ENCODE measurements around the gene RCSD1. TPM values are rescaled to one million over a fixed set of nuclear protein-coding genes. Genes with fewer than 3 reads are reported as not detected.

The RCSD1 gene
- total RNA-seq, 2 donors from 2014 or later: 14.1 to 15.2 TPM

DNA sequence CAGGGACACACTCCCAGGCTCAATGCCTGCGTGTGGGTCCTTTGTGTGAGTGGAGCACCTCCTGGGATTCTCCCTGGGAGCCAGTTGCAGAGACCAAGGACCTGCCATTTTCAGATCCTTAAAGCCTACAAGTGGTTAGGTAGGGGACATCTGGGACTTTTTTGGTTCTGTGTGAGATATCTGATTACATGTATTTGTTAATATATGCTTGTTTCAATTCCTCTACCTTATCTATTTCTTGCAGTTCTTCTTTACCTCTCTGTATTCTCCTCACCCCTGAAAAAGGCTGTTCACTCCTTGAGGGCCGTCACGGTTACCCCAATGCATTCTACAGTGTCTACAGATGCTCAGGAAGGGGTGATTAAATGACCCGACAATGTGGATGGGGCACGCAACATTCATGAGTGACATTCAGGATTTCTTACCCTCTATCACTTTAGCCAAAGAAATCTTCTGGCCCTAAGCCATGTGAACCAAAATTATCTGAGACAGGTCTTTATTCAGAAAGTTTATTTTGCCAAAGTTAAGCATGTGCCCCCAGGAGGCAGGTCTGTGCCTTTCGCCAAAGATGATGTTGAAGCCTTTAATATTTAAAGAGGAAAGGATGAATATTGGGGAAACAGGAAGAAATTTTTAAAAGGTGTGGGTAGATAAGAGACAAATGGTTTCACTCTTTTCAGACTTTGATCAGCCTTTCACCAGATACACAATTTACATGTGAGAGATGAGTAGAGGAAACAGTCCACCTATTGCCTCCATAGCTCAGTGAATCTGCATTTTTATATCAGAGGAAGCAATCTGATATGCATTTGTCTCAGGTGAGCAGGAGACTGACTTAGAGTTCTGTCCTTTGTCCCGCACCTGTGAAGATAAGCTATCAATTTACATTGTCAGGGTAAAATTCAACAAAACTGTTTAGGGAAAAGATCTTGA, 47.1 kb downstream of the RCSD1 start:
- no peak for DNase-seq (ENCODE audit: low spot score)
- intact Hi-C loops (cut with DNase I): no loop called here

DNA sequence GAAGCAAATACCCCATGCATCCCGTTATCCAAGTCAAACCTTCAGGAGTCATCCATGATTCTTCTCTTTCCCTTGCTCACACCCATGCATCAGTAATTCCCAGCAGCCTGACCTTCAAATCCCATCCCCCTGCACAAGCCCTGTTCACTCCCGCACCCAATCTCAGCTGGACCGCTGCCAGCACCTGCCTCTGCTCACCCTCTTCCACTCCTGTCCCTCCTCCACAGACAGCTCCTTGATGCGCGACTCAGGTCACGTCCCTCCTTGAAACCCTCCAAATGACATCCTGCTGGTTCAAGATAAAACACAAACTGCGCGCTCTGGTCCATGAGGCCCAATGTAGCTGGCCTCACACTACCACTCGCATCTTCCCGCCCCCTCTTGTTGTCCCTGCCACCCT, 48.4 kb downstream of the RCSD1 start:
- DNase-seq (ENCODE audit: low spot score): no peak
- intact Hi-C loops (cut with DNase I): no loop called here

DNA sequence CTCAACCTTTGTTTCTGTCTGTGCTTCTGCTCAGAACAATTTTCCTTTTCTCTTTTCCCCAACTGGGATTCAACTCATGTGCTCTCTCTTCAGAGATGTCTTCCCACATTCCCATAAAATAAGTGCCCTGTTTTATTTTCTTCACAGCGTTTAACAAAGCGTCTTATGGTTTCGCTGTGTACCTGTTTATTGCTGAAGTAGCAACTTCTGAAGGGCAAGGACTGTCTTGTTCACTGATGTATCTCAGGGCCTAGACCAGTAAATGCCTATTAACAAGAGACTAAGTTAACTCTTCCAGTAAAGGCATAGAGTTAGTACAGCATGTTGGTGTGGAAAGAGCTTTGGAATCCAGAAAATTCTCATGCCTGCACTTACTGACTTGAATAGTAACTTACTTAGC, 48.8 kb downstream of the RCSD1 start:
- intact Hi-C loops (cut with DNase I): no loop called here
- no peak for DNase-seq (ENCODE audit: low spot score)

DNA sequence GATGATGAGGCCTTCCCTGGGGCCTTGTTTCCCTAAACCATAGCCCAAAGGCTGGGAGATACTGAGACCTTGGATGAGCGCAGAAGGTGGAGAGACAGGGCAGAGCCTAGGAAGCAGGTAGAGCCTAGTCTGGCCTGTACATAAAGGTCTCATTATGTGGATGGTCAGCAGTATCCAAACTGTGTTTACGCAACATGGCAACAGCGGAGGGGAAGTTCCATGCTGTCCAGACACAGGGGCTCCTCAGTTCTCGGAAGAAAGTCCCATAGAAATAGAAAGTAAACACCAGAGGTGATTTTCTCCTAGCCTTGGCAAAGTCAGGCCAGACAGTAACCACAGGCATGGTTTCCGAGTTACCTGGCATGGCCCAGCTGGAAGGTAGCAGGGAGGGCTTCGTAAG, 49.7 kb downstream of the RCSD1 start:
- peak; percentile 54 for DNase-seq (ENCODE audit: low spot score)
- intact Hi-C loops (cut with DNase I): loop anchor here (5.0 to 10.0 kb wide), 2 partner anchors 45 to 77 kb away; partner anchors contain the start of gene RCSD1 (in 1 of the 2)

DNA sequence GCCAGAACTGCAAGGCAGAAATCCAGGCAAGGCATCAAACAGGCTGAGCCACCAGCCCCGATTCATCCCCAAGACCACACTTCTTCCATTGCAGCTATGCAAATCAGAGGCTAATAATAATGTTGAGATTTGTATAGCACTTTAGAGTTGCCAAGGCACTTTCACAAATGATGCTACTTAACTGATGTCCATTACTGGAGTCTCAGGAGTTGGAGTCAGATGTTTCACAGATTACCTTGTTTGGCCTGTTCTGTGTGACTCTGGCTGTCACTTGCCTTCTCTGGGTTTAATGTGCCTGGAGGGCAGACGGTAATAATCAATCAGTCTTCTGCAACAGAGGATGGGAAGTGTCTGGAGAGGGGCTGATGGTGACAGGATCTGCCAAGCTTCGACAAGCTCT, 51.0 kb downstream of the RCSD1 start:
- intact Hi-C loops (cut with DNase I): loop anchor here (5.0 to 10.0 kb wide), 2 partner anchors 46 to 79 kb away; partner anchors contain the start of gene RCSD1 (in 1 of the 2)
- no peak for DNase-seq (ENCODE audit: low spot score)

DNA sequence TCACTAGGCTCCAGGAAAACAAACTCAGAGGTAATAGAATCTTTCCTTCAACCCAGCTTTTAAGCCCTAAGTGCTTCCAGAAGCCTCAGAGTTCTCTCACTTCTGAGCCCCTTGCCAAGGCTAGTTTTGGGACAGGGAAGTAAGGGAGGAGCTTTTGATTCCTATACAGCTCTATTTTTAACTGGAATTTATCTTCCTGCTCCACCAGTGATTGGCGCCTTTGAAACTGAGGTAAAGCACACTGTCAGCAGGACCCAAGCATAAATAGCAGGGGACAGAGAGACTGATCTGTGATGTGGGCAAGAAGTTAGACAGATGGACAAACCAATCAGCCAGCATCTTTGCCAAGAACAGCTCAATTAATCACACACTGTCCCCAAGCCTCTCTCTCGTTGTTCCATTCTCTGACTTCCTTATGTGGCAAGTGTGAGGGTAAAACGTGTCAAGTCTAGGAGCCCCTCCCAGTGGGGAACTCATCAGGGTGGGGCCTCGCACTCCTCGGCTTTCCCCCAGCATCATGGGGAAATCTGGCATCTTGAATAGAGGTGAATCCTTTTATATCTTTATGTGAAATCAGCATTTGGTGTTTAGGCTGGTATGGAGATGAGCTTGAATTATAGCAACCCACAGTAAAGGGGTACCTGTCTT, 51.5 kb downstream of the RCSD1 start:
- intact Hi-C loops (cut with DNase I): loop anchor here (5.0 to 10.0 kb wide), 2 partner anchors 47 to 79 kb away; partner anchors contain the start of gene RCSD1 (in 1 of the 2)
- DNase-seq (ENCODE audit: low spot score): no peak

DNA sequence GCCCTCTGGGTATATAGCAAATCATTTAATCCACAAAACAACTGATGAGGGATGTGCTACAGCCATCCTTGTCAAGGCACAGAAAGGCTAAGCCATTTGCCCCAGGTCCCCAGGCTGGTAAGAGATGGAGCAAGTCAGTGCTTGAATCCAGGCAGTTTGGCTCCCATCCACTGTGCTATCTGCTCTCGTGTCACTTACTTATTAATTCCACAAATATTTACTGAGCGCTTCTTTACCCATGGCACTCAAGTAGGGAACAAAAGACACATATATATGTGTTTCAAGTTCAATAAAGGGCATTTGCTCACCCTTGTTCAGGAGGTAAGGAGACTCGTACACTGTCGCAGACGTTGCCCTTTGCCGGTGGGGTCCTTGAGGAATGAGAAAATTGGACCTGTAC, 53.2 kb downstream of the RCSD1 start:
- intact Hi-C loops (cut with DNase I): loop anchor here (5.0 to 10.0 kb wide), 2 partner anchors 48 to 81 kb away; partner anchors contain the start of gene RCSD1 (in 1 of the 2)
- no peak for DNase-seq (ENCODE audit: low spot score)

DNA sequence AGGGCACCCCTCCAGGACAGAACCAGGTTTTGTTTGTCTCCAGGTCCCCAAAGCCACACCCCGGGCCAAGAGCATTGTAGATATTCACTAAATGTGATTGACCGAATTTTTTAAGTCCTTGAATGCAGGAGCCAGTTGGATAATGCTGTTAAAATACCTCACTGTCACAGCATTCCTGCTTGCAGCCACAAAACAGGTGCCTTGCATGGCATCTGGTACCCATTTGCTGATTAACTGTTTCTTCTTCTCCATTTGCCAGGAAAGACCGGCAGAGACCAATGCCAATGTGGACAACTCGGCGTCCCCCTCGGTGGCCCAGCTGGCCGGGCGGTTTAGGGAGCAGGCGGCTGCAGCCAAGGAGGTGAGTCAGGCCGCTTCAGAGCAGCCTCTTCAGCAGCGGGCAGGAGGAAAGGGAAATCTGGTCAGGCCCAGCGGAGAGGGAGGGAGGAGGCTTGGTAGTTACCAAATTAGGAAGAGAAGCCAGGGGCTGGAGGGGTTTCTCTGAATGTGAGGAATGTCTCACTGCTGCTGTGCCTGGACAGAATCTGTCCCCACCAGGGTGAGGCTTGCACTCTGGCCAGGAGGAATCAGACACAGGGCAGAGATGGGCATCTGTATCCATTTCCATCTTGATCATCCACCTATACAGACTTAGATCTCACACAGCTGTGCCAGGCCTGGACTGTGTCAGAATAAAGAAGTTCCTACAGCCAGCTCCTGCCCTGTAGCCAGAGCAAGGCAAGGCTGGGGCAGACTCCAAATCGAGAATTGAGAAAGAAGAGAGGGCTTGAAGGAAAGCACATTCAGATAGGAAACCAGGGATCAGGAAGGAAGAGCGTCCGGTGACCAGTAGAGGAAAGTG, 53.8 kb downstream of the RCSD1 start:
- intact Hi-C loops (cut with DNase I): loop anchor here (5.0 to 10.0 kb wide), 2 partner anchors 49 to 82 kb away; partner anchors contain the start of gene RCSD1 (in 1 of the 2)
- no peak for DNase-seq (ENCODE audit: low spot score)

DNA sequence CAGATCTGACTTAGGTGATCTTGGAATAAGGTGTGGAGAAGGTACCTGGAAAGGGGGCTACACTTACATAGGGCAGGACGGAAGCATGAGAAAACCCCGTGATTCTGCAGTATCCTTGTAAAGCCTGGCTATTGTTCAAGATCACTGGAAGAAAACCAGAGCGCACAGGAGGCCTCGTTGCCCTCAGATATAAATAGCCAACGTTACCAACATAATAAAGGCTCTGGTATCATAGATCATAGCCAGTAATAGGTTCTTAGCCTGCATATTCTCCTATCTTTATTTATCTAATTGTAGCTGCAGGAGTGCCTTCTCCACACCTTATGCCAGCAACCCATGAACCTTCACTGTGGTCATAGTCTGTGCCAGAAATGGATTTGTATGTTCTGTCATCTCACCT, 55.8 kb downstream of the RCSD1 start:
- DNase-seq (ENCODE audit: low spot score): no peak
- intact Hi-C loops (cut with DNase I): loop anchor here in 1 of 2 donors (5.0 to 10.0 kb wide), 2 partner anchors 51 to 84 kb away; partner anchors contain the start of gene RCSD1

DNA sequence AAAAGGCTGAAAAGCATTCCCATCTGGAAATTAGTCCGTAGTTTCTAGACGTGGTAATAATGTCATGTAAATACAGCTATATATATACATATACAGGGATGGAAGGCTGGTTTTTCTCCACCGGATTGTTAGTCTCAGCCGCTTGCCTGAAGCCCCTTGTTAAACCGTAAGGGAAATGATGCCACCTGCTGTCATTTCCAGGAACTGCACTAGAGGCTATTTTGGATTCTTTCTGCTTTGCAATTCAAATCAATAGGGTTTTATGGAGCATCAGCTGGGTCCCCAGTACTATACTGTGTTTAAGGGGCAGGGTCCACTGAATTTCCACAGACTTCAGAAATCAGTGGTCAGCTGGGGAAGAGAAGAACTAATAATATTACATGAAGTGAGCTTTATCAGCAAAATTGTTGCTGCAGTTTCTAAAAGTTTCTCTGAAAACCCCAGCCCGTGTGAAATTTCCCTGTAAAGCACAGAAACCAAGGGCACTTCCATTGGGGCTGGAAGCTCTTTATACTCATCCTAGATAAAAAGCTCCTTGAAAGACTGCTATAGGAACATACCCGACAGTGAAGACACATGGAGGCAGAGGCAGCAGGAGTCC, 58.0 kb downstream of the RCSD1 start:
- intact Hi-C loops (cut with DNase I): loop anchor here in 1 of 2 donors (5.0 to 10.0 kb wide), 2 partner anchors 53 to 86 kb away; partner anchors contain the start of gene RCSD1
- no peak for DNase-seq (ENCODE audit: low spot score)

DNA sequence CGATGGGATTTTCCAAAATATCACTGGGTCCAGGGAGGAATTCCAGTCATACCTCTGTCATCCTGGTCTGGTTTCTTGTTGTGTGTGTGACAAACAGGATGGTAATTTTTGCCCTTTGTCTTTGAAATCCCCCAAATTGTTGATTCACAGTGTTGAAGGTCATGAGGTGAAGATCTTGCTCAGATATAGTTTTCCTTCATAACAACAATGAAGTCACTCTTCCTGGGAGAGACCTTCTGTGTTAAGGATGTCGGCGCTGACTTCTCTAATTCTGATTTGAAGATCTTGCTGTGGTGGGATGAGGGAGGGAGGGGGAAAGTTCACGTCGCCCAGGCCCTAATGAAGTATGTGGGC, 59.5 kb downstream of the RCSD1 start:
- no peak for DNase-seq (ENCODE audit: low spot score)
- intact Hi-C loops (cut with DNase I): loop anchor here in 1 of 2 donors (5.0 to 10.0 kb wide), 2 partner anchors 55 to 87 kb away; partner anchors contain the start of gene RCSD1

DNA sequence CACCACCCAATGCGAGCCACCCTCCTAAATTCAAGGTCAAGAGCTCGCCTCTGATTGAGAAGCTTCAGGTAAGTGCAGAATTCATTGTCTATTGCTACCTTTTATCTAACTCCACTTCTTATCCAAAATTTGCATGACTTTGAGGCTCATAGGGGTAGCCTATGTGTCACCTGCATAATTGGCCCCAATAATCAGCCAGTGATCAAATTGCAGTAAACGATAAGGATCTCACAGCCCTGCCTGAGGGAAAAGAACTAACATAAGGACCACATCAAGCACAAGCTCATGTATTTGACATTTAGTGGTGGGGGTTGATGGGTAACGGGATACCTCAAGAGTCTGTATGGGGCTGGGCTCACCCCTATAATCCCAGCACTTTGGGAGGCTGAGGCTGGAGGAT, 60.0 kb downstream of the RCSD1 start:
- DNase-seq (ENCODE audit: low spot score): no peak
- intact Hi-C loops (cut with DNase I): no loop called here

DNA sequence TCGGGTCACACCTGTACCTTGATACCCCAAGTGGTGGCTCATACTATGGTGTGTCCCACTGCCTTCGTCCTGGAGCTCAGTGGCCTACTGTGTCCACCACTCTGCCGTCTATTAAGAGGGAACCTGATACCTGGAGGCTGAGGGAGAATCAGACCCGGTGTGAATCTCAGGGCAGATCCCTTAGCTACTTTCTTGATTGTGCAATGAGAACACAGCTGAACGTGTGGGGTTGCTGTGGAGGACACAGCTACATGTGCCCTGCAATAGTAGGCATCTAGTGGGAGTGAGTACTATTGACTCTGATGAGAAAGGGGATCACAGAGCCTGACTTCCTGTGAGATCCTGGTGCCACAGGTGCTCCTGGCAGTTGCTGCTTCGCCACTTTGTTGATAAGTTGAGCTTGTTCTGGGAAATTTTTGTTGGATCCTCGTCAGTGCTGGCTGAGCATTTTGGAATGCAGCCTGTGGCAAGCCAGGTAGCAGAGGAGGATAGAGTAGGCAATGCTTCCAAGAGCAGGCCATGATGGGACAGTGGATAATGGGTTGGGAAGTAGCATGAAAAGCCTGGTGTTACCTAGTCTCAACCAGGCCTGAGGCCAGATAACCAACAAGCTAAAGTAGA, 63.5 kb downstream of the RCSD1 start:
- DNase-seq (ENCODE audit: low spot score): no peak
- intact Hi-C loops (cut with DNase I): no loop called here

DNA sequence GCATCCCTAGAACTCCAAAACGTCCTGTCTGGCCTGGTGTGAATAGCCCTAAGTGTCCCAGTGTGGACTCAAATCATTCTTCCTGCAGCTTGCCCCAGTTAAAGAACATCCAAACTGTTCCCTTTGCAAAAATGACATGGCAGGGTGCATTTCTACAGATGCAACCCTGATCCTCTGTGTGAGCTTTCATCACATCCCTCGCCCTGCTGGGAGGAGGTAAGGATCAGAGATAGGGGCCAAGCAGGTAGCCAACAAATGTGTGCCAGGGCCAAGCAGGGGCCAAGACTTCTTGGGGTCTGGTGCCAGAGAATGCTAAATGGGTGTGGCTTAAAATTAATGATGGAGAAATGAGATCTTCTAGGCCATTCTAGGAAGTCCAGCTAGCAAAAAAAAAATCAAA, 64.7 kb downstream of the RCSD1 start:
- intact Hi-C loops (cut with DNase I): no loop called here
- DNase-seq (ENCODE audit: low spot score): no peak

DNA sequence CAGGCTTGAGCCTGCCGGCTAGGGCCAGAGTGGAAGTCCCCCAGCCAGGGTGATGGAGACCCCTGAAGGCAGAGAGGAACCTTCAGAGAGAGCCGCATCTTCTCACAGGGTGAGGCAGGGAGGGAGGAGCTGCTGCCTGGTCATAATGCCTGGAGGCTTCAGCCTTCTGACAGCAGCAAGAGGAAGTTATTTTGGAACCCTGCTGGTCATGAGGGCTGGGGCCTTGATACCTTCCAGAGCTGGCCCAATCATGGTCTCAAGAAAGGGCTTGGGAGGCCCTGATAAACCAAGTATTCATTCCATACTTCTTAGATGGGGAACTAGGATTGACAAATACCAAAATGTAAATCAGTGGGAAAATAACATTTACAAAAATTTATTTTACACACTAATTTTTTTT, 65.1 kb downstream of the RCSD1 start:
- intact Hi-C loops (cut with DNase I): no loop called here
- no peak for DNase-seq (ENCODE audit: low spot score)

DNA sequence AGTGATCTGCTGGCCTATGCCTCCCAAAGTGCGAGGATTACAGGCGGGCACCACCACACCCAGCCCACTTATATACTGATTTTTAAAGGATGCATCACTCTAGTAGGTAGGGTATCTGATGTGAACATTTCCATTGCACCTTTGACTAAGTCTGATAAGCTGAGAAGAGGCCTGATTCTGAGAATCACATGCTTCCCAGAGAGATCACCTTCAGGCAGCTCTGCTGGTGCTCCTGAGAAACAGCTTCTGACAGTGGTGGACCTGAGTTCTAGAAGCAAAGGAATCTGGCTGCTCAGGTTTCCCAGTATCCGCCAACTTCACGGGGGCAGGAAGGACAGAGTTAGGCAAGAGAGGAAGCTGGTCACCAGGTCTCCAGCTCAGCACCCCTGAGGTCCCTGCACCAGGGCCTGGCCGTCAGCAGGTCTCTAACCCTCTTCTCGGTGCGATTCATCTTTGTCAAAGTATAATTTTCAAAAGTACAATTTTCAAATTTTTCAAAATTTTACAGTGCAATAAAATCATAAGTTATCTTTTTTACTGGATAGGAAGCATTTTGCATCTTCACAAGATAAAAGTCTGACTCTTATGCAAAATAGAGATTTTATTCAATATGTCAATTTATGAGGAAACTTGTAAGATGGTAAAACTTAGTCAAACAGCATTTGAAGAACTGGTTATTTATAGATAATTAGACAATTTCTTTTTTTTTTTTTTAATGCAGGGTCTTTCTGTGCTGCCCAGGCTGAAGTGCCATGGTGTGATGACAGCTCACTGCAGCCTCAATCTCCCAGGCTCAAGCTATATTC, 65.9 kb downstream of the RCSD1 start:
- DNase-seq (ENCODE audit: low spot score): no peak
- intact Hi-C loops (cut with DNase I): no loop called here

DNA sequence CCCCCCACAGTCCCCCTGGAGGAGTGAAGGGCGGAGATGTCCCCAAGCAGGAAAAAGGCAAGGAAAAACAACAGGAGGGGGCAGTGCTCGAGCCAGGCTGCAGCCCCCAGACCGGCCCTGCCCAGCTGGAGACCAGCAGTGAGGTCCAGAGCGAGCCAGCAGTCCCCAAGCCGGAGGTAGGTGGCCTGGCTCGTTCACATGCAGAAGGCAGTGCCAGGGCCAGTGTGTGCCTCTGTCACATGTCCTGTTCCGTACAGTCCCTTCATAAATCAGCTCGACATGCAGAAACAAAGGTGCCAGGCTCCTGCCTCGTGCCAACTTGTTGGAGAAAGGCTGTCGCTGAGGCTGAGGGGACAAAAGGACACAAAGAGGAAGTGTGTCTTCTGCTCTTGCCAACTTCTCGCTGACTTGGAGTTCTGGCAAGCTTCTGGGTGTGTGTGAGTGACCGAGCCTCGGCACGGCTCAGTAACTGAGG, 67.7 kb downstream of the RCSD1 start:
- no peak for DNase-seq (ENCODE audit: low spot score)
- intact Hi-C loops (cut with DNase I): no loop called here
